Measurements from ENCODE around the gene GTPBP4. TPM values are rescaled to one million over a fixed set of nuclear protein-coding genes. Genes with fewer than 3 reads are reported as not detected.

GTPBP4 gene
- polyA plus RNA-seq, 1 donor (not counting 4 experiments of a cell fraction or from before 2014, with no cell fraction given), result 70.4 TPM

DNA sequence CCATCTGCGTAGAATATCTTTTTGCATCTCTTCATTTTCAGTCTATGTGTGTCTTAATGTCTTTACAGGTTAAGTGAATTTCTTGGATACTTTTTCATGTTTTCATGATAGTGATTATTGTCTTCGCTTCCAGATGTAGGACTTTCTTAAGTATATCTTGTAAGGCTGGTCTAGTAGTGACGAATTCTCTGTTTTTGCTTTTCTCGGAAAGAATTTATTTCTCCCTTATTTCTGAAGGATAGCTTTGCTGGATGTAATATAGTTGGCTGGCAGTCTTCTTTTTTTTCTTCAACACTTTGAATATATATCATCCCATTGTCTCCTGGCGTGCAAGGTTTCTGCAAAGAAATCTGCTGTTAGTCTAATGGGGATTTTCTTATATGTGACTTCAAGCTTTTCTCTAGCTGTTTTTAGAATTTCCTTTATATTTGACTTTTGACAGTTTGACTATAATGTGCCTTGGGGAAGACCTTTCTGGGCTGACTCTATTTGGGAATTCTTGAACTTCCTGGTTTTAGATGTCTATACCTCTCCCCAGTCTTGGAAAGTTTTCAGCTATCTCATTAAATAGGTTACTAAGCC is 14.3 kb downstream of the GTPBP4 start:
- no peak for FAIRE-seq
- Histone ChIP-seq H3K4me1 (ENCODE audit: control insufficient read depth, extremely low read depth, insufficient read depth, low read length) (no peaks in the 10 kb centered on the region), H3K79me2 (ENCODE audit: control insufficient read depth, insufficient read depth, low read length) (peaks cover 74% of the 10 kb centered on the region)

DNA sequence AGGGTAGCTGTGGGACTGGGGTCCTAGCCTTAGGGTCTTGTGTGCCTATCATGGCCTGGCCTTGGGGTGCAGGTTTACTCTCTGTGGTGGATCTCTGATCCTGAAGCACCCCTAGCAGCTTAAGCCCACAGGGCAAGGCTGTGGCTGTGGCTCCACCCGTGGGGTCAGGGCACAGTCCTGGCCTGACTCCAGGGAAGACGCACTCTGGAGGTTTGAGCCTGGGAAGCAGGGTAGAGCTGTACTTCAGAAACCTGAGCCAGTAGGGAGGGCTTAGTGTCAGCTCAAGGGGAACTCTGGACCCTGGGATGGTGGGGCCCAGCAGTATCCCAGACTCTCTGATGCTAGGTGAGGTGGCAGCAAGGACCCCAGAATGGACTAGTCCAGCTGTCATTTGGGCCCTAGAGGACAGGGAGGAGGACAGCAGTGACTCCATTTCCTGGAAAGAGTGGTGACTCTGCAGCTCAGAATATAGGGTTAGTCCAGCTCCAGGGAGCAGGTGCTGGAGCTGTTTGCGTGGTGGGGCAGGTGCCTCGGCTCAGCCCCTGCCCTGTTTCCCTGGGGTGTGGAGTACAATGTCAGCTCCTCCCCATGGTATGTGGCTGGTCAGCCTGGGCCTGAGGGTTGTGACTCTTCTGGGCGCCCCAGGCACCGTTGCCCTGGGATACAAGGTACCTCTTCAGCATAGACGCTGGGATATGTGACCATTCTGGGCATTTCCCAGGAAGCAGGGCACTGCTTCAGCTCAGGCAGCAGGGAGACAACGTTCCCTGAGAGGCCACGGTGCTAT is 15.8 kb downstream of the GTPBP4 start:
- H4K20me1 ChIP-seq (ENCODE audit: control insufficient read depth, extremely low read depth, insufficient read depth, low read length), result peaks cover 10% of the 10 kb centered on the region
- no peak overlapping the region for H3K27ac ChIP-seq (ENCODE audit: control insufficient read depth, insufficient read depth, low read length)
- peaks cover 44 to 54% of the 10 kb centered on the region in 2 experiments for H3K36me3 ChIP-seq (ENCODE audit: control insufficient read depth in 2 of 2, extremely low read depth in 1 of 2, insufficient read depth in 2 of 2, low read length in 2 of 2)
- no peak overlapping the region for H3K9ac ChIP-seq (ENCODE audit: control insufficient read depth, extremely low read depth, insufficient read depth, low read length)
- TF ChIP-seq, protein P1, sequence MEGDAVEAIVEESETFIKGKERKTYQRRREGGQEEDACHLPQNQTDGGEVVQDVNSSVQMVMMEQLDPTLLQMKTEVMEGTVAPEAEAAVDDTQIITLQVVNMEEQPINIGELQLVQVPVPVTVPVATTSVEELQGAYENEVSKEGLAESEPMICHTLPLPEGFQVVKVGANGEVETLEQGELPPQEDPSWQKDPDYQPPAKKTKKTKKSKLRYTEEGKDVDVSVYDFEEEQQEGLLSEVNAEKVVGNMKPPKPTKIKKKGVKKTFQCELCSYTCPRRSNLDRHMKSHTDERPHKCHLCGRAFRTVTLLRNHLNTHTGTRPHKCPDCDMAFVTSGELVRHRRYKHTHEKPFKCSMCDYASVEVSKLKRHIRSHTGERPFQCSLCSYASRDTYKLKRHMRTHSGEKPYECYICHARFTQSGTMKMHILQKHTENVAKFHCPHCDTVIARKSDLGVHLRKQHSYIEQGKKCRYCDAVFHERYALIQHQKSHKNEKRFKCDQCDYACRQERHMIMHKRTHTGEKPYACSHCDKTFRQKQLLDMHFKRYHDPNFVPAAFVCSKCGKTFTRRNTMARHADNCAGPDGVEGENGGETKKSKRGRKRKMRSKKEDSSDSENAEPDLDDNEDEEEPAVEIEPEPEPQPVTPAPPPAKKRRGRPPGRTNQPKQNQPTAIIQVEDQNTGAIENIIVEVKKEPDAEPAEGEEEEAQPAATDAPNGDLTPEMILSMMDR (optimal IDR thresholded peaks at IDR 0.05 in 1 of 3, IDR thresholded peaks at IDR 0.05 in 1 of 3, conservative IDR thresholded peaks at IDR 0.05 in 1 of 3; ENCODE audit: extremely low read depth in 1 of 3, insufficient read depth in 2 of 3, low read length in 3 of 3), result no peak
- no peak for TF ChIP-seq EZH2 (IDR thresholded peaks at IDR 0.05; ENCODE audit: low read length)
- H3K79me2 ChIP-seq (ENCODE audit: control insufficient read depth, insufficient read depth, low read length), result peaks cover 62% of the 10 kb centered on the region
- H3K9me1 ChIP-seq (ENCODE audit: control insufficient read depth, extremely low read depth, insufficient read depth, low read length), result no peaks in the 10 kb centered on the region
- DNase-seq (ENCODE audit: low read depth, low spot score) (no peak), FAIRE-seq (no peak)
- no peaks in the 10 kb centered on the region for H3K9me3 ChIP-seq (ENCODE audit: control insufficient read depth, low read depth, low read length)
- H3K4me2 ChIP-seq (ENCODE audit: control insufficient read depth, extremely low read depth, insufficient read depth, low read depth, low read length), result no peak overlapping the region
- H3K4me3 ChIP-seq (ENCODE audit: control insufficient read depth in 2 of 3, extremely low read depth in 1 of 3, insufficient read depth in 2 of 3, low read depth in 1 of 3, low read length in 3 of 3), result no peak overlapping the region
- no peak overlapping the region for H2AFZ ChIP-seq (ENCODE audit: control insufficient read depth, low read length)
- H3K27me3 ChIP-seq (ENCODE audit: control insufficient read depth, extremely low read depth, insufficient read depth, low read length), result no peaks in the 10 kb centered on the region
- no peaks in the 10 kb centered on the region for H3K4me1 ChIP-seq (ENCODE audit: control insufficient read depth, extremely low read depth, insufficient read depth, low read length)
- dilution Hi-C loops (cut with MboI; ENCODE audit: extremely low pct_ligation_motif_present, low sequenced_read_pairs), result no loop called here

More for the DNA sequence above, 14.3 kb downstream of the GTPBP4 start:
- TF ChIP-seq, protein P1 (optimal IDR thresholded peaks at IDR 0.05 in 1 of 3, IDR thresholded peaks at IDR 0.05 in 1 of 3, conservative IDR thresholded peaks at IDR 0.05 in 1 of 3; ENCODE audit: extremely low read depth in 1 of 3, insufficient read depth in 2 of 3, low read length in 3 of 3), result no peak
- no peak for TF ChIP-seq EZH2 (IDR thresholded peaks at IDR 0.05; ENCODE audit: low read length)
- Histone ChIP-seq H3K9me1 (ENCODE audit: control insufficient read depth, extremely low read depth, insufficient read depth, low read length) (no peaks in the 10 kb centered on the region), H3K4me3 (ENCODE audit: control insufficient read depth in 2 of 3, extremely low read depth in 1 of 3, insufficient read depth in 2 of 3, low read depth in 1 of 3, low read length in 3 of 3) (no peak overlapping the region), H3K9ac (ENCODE audit: control insufficient read depth, extremely low read depth, insufficient read depth, low read length) (no peak overlapping the region), H2AFZ (ENCODE audit: control insufficient read depth, low read length) (no peak overlapping the region), H3K9me3 (ENCODE audit: control insufficient read depth, low read depth, low read length) (no peaks in the 10 kb centered on the region), H3K27ac (ENCODE audit: control insufficient read depth, insufficient read depth, low read length) (no peak overlapping the region), H3K27me3 (ENCODE audit: control insufficient read depth, extremely low read depth, insufficient read depth, low read length) (no peaks in the 10 kb centered on the region), H3K36me3 (ENCODE audit: control insufficient read depth in 2 of 2, extremely low read depth in 1 of 2, insufficient read depth in 2 of 2, low read length in 2 of 2) (peaks cover 49 to 64% of the 10 kb centered on the region in 2 experiments), H4K20me1 (ENCODE audit: control insufficient read depth, extremely low read depth, insufficient read depth, low read length) (peaks cover 11% of the 10 kb centered on the region), H3K4me2 (ENCODE audit: control insufficient read depth, extremely low read depth, insufficient read depth, low read depth, low read length) (no peak overlapping the region)
- no peak for DNase-seq (ENCODE audit: low read depth, low spot score)
- dilution Hi-C loops (cut with MboI; ENCODE audit: extremely low pct_ligation_motif_present, low sequenced_read_pairs), result no loop called here
